Ishikawa (cell line): ENCODE data around the gene ARMH3.

Source experiments
- CEBPB ChIP-seq: IDR thresholded peaks from 2 replicates; pipeline ENCODE4 v1.6.1; 2012
- CREB1 ChIP-seq: IDR thresholded peaks from 2 replicates; pipeline ENCODE4 v1.6.1; 2012; ENCODE audit warnings: low read depth
- EGR1 ChIP-seq: IDR thresholded peaks from 2 replicates; pipeline ENCODE4 v1.6.1; 2012
- EP300 ChIP-seq: IDR thresholded peaks from 2 replicates; pipeline ENCODE4 v1.6.1; 2012; ENCODE audit warnings: borderline replicate concordance
- FOXM1 ChIP-seq: IDR thresholded peaks from 2 replicates; pipeline ENCODE4 v1.6.1; 2012; ENCODE audit warnings: low read depth, borderline replicate concordance
- MAX ChIP-seq: IDR thresholded peaks from 2 replicates; pipeline ENCODE4 v1.6.1; 2012
- NFIC ChIP-seq: IDR thresholded peaks from 2 replicates; pipeline ENCODE4 v1.6.1; 2012
- RAD21 ChIP-seq: IDR thresholded peaks from 2 replicates; pipeline ENCODE4 v1.6.1; 2012; ENCODE audit warnings: low read depth
- REST ChIP-seq: IDR thresholded peaks from 2 replicates; pipeline ENCODE4 v1.6.1; 2012; ENCODE audit warnings: low read depth, mild to moderate bottlenecking
- TAF1 ChIP-seq: IDR thresholded peaks from 2 replicates; pipeline ENCODE4 v1.6.1; 2012; ENCODE audit warnings: low read depth, mild to moderate bottlenecking
- TCF12 ChIP-seq: IDR thresholded peaks from 2 replicates; pipeline ENCODE4 v1.6.1; 2012; ENCODE audit warnings: low read depth
- TEAD4 ChIP-seq: IDR thresholded peaks from 2 replicates; pipeline ENCODE4 v1.6.1; 2012
- YY1 ChIP-seq: IDR thresholded peaks from 2 replicates; pipeline ENCODE4 v1.6.1; 2012; ENCODE audit warnings: low read depth
- ZBTB7A ChIP-seq: IDR thresholded peaks from 2 replicates; pipeline ENCODE4 v1.6.1; 2012; ENCODE audit warnings: low read depth
- TF ChIP-seq, protein P1 (sequence below): IDR thresholded peaks from 2 replicates; pipeline ENCODE4 v1.6.1; 2012

Gene ARMH3

GRCh38 chr10:101941871-101942270 lies 114.1 kb downstream of the ARMH3 start:
- no peak for TF ChIP-seq CEBPB
- TF ChIP-seq MAX, result no peak
- TF ChIP-seq, protein P1, sequence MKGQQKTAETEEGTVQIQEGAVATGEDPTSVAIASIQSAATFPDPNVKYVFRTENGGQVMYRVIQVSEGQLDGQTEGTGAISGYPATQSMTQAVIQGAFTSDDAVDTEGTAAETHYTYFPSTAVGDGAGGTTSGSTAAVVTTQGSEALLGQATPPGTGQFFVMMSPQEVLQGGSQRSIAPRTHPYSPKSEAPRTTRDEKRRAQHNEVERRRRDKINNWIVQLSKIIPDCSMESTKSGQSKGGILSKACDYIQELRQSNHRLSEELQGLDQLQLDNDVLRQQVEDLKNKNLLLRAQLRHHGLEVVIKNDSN, result no peak
- TF ChIP-seq EP300, result no peak
- no peak for TF ChIP-seq TEAD4
- TF ChIP-seq FOXM1, result no peak
- no peak for TF ChIP-seq YY1
- TF ChIP-seq REST, result no peak
- no peak for TF ChIP-seq RAD21
- TF ChIP-seq TAF1, result no peak
- no peak for TF ChIP-seq CREB1
- no peak for TF ChIP-seq NFIC
- TF ChIP-seq ZBTB7A, result no peak
- no peak for TF ChIP-seq TCF12
- no peak for TF ChIP-seq EGR1

GRCh38 chr10:101940916-101941315 lies 115.1 kb downstream of the ARMH3 start:
- TF ChIP-seq YY1 (no peak), CEBPB (no peak), RAD21 (no peak), NFIC (no peak), EGR1 (no peak), MAX (no peak), TEAD4 (no peak), CREB1 (no peak), ZBTB7A (no peak), FOXM1 (no peak), REST (no peak), TAF1 (no peak)
- TF ChIP-seq, protein P1, result no peak

- TF ChIP-seq TAF1 (no peak), TEAD4 (no peak), REST (no peak), CEBPB (no peak), TCF12 (no peak), MAX (no peak), RAD21 (no peak), EGR1 (no peak), FOXM1 (no peak), CREB1 (no peak), YY1 (no peak), EP300 (no peak), ZBTB7A (no peak)
- TF ChIP-seq, protein P1, result no peak
These were observed 116.2 kb downstream of the ARMH3 start for GRCh38 chr10:101939729-101940128.
